H1 (cell line): Measurements from ENCODE around the gene MS4A18. TPM values are rescaled to one million over a fixed set of nuclear protein-coding genes. Genes with fewer than 3 reads are reported as not detected.

Source experiments
- ATF3 ChIP-seq: IDR thresholded peaks from 2 replicates; pipeline ENCODE4 v1.6.1; 2011; ENCODE audit warnings: low read depth, mild to moderate bottlenecking, low read length; ENCODE audit not compliant: insufficient read depth
- CEBPB ChIP-seq: IDR thresholded peaks from 2 replicates; pipeline ENCODE4 v1.6.1; 2012; ENCODE audit warnings: low read depth, low read length
- CHD2 ChIP-seq: IDR thresholded peaks from 2 replicates; pipeline ENCODE4 v1.6.1; 2012; ENCODE audit warnings: low read length, improper control_type of control experiment
- E2F6 ChIP-seq: IDR thresholded peaks from 2 replicates; pipeline ENCODE4 v1.6.1; 2012; ENCODE audit warnings: inconsistent platforms
- EGR1 ChIP-seq: IDR thresholded peaks from 2 replicates; pipeline ENCODE4 v1.6.1; 2011; ENCODE audit warnings: low read depth, low read length, borderline replicate concordance
- EP300 ChIP-seq, 2 experiments: IDR thresholded peaks; 1 replicate in 1 of 2; 2 replicates in 1 of 2; pipeline ENCODE4 v1.6.1; 2011 to 2012; ENCODE audit warnings: low read depth in 2 of 2, low read length in 2 of 2, mild to moderate bottlenecking in 2 of 2, borderline replicate concordance in 1 of 2, inconsistent platforms in 1 of 2, moderate library complexity in 1 of 2
- EZH2 ChIP-seq: fragments of 200-600 bp; sonication (generic); IDR thresholded peaks from 2 replicates; pipeline ENCODE4 v1.7.1; 2012; ENCODE audit warnings: low read depth, mild to moderate bottlenecking, moderate library complexity, low read length, inconsistent platforms; ENCODE audit not compliant: severe bottlenecking
- GABPA ChIP-seq: IDR thresholded peaks from 2 replicates; pipeline ENCODE4 v1.6.1; 2011; ENCODE audit warnings: mild to moderate bottlenecking, low read length, moderate library complexity, borderline replicate concordance; ENCODE audit not compliant: insufficient read depth
- NANOG ChIP-seq: IDR thresholded peaks from 2 replicates; pipeline ENCODE4 v1.6.1; 2011; ENCODE audit warnings: low read length, low read depth, mild to moderate bottlenecking, inconsistent platforms; ENCODE audit not compliant: insufficient read depth, poor library complexity, severe bottlenecking
- POLR2A ChIP-seq, 2 experiments: IDR thresholded peaks; 1 replicate in 1 of 2; 2 replicates in 1 of 2; pipeline ENCODE4 v1.6.1; 2011; ENCODE audit warnings: low read depth in 2 of 2, low read length in 2 of 2, mild to moderate bottlenecking in 2 of 2; ENCODE audit errors: control extremely low read depth in 1 of 2
- SUZ12 ChIP-seq: fragments of 200-600 bp; sonication (generic); IDR thresholded peaks from 2 replicates; pipeline ENCODE4 v1.6.1; 2012; ENCODE audit warnings: mild to moderate bottlenecking, inconsistent platforms, low read length, moderate library complexity, mixed read lengths
- TAF7 ChIP-seq: optimal IDR thresholded peaks from 2 replicates; pipeline ENCODE3; 2011; ENCODE audit warnings: low read depth, mild to moderate bottlenecking, inconsistent platforms, low read length, moderate library complexity, borderline replicate concordance
- TBP ChIP-seq: IDR thresholded peaks from 2 replicates; pipeline ENCODE4 v1.6.1; 2011; ENCODE audit warnings: low read depth, low read length, improper control_type of control experiment
- TEAD4 ChIP-seq: IDR thresholded peaks from 2 replicates; pipeline ENCODE4 v1.6.1; 2012; ENCODE audit warnings: low read depth, low read length, inconsistent platforms, mixed read lengths
- USF2 ChIP-seq: IDR thresholded peaks from 2 replicates; pipeline ENCODE4 v1.6.1; 2011; ENCODE audit warnings: low read length, improper control_type of control experiment
- YY1 ChIP-seq: IDR thresholded peaks from 2 replicates; pipeline ENCODE4 v1.6.1; 2011; ENCODE audit warnings: low read depth, mild to moderate bottlenecking, low read length
- polyA plus RNA-seq, 7 experiments: library from polyadenylated mRNA; depleted of rRNA in 3 of 7; stranded (reverse) in 5 of 7; unstranded in 2 of 7; fragments of >200 nt in 5 of 7; fragments of 200-250 nt in 2 of 7; gene quantifications; 1 replicate in 5 of 7; 2 replicates in 1 of 7; 4 replicates in 1 of 7; pipeline versions ENCODE4 v1.2.1 to v1.2.3, GENCODE V29; 2011 to 2013; ENCODE audit warnings: missing spikeins in 2 of 7, mixed read lengths in 2 of 7
- total RNA-seq: library from RNA; stranded (reverse); fragmentation: NEBNext Ultra II Directional; extraction: Animal tissue kit (Norgen Biotek cat#: 25700); gene quantifications from 2 replicates; pipeline ENCODE4 v1.2.1, GENCODE V29; 2021

Gene MS4A18
- total and polyA plus RNA-seq, 2 of the 8 experiments (the other 6 are each of a cell fraction or from before 2014, with no cell fraction given), result not detected

- no peak for TF ChIP-seq NANOG
- TF ChIP-seq EZH2, result no peak
- TF ChIP-seq ATF3, result no peak
- TF ChIP-seq EP300 (IDR thresholded peaks at IDR 0.05; ENCODE audit: borderline replicate concordance in 1 of 2, low read depth in 2 of 2, low read length in 2 of 2), result no peak
- no peak for TF ChIP-seq YY1
- TF ChIP-seq TBP, result no peak
- TF ChIP-seq E2F6, result no peak
- no peak for TF ChIP-seq CEBPB
- no peak for TF ChIP-seq USF2
- no peak for TF ChIP-seq POLR2A (IDR thresholded peaks at IDR 0.05; ENCODE audit: control extremely low read depth in 1 of 2, low read depth in 2 of 2, low read length in 2 of 2)
- no peak for TF ChIP-seq TAF7
- no peak for TF ChIP-seq TEAD4
- TF ChIP-seq EGR1, result no peak
- TF ChIP-seq GABPA, result no peak
- TF ChIP-seq SUZ12, result no peak
- TF ChIP-seq CHD2, result no peak
Observed at GRCh38 chr11:60679879-60680278, 44.6 kb upstream of the MS4A18 start (continued).
